Fibroblast of skin of left biceps (primary cell): ENCODE results near the gene PCF11.
A peak's percentile ranks its signal among the peaks of the same experiment; 100 is the strongest.
"Not testable (repeated sequence)": the region's sequence is repeated elsewhere in the genome, so short reads cannot be mapped to it uniquely, and the experiment has no call there.

Experiments used
- DNase-seq, 2 experiments: peaks; one replicate each; pipeline ENCODE4 v3.0.0-alpha.2; 2013; ENCODE audit warnings: low read depth in 2 of 2

Gene PCF11

GRCh38 chr11:83193315-83194280 is 36.7 kb downstream of the PCF11 start, which contains the start of gene ANKRD42:
ANKRD42 (plus strand) TSS chr11:83193712; CDS start chr11:83194671, 959 bp downstream.
- DNase-seq, result peak; percentile 78 to 82

GRCh38 chr11:83194281-83195142 is 37.6 kb downstream of the PCF11 start:
- peak; percentile 15 to 23 for DNase-seq

GRCh38 chr11:83195143-83195466 is 38.2 kb downstream of the PCF11 start:
- DNase-seq, result no peak

GRCh38 chr11:83195649-83196048 is 38.7 kb downstream of the PCF11 start:
- DNase-seq, result no peak

- no peak for DNase-seq
Observed at GRCh38 chr11:83200035-83200434, 43.1 kb downstream of the PCF11 start.

GRCh38 chr11:83205608-83206185 is 48.8 kb downstream of the PCF11 start:
- DNase-seq, result no peak

GRCh38 chr11:83206221-83206620 is 49.3 kb downstream of the PCF11 start:
- no peak for DNase-seq

- not testable (repeated sequence) for DNase-seq
Observed at GRCh38 chr11:83206771-83207382, 49.9 kb downstream of the PCF11 start.

GRCh38 chr11:83219095-83219494 is 62.2 kb downstream of the PCF11 start:
- DNase-seq, result no peak

GRCh38 chr11:83220260-83220659 is 63.3 kb downstream of the PCF11 start:
- DNase-seq, result no peak

GRCh38 chr11:83221694-83222093 is 64.8 kb downstream of the PCF11 start:
- DNase-seq, result no peak

- DNase-seq, result no peak
Observed at GRCh38 chr11:83222499-83222898, 65.6 kb downstream of the PCF11 start.

GRCh38 chr11:83223457-83223856 is 66.5 kb downstream of the PCF11 start:
- no peak for DNase-seq

GRCh38 chr11:83235825-83236224 is 78.9 kb downstream of the PCF11 start:
- DNase-seq, result no peak
